Forelimb muscle (tissue), 1 donor: ENCODE results near the gene DNTTIP2. TPM values are rescaled to one million over a fixed set of nuclear protein-coding genes. Genes with fewer than 3 reads are reported as not detected.
"Not testable (repeated sequence)": the region's sequence is repeated elsewhere in the genome, so short reads cannot be mapped to it uniquely, and the experiment has no call there.

Experiments
- DNase-seq: peaks from one replicate; pipeline ENCODE4 v3.0.0-alpha.2; 2013; ENCODE audit warnings: low read depth
- polyA plus RNA-seq: library from polyadenylated mRNA; unstranded; fragments of 120-200 nt; gene quantifications from one replicate; pipeline ENCODE4 v1.2.1, GENCODE V29; 2013; ENCODE audit not compliant: insufficient read length

Gene DNTTIP2, protein sequence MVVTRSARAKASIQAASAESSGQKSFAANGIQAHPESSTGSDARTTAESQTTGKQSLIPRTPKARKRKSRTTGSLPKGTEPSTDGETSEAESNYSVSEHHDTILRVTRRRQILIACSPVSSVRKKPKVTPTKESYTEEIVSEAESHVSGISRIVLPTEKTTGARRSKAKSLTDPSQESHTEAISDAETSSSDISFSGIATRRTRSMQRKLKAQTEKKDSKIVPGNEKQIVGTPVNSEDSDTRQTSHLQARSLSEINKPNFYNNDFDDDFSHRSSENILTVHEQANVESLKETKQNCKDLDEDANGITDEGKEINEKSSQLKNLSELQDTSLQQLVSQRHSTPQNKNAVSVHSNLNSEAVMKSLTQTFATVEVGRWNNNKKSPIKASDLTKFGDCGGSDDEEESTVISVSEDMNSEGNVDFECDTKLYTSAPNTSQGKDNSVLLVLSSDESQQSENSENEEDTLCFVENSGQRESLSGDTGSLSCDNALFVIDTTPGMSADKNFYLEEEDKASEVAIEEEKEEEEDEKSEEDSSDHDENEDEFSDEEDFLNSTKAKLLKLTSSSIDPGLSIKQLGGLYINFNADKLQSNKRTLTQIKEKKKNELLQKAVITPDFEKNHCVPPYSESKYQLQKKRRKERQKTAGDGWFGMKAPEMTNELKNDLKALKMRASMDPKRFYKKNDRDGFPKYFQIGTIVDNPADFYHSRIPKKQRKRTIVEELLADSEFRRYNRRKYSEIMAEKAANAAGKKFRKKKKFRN
- polyA plus RNA-seq: 40.3 TPM

DNA sequence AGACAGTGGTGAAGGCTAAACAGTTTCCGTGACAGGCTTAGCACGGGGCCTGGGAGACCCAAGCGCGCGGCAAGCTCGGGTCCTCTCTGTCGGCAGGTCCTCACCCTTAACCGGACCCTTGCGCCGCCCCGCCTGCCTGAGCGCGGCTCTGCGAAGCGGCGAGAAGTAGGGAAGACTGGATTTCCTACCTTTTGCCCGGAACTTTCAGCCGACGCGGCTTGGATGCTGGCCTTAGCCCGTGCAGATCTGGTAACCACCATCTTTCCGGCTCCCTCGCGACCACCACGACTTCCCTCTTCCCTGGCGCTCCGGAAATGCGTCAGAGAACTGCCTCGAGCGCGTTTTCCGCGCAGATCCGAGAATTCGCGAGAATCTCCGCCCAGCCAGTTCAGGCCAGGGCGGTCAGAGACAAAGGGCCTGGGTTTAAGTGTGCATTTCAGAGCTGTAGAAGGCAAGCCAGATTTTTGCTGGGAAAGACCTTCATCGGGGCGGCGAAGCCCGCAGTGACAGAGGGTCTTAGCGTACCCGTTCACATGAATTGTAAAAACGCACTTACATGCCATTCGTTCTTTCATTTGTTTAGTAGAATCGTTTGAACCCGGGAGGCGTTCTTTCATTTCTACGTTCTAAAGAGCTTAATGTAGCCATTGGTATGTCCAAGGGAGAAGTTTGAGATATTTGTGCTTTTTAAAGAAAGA is at the start of gene DNTTIP2:
Gene DNTTIP2, minus strand, starts transcription at position 318 of the 698 bp plus-strand sequence. Its CDS starts 58 bp downstream, at position 260.
- peak; percentile 95 for DNase-seq

DNA sequence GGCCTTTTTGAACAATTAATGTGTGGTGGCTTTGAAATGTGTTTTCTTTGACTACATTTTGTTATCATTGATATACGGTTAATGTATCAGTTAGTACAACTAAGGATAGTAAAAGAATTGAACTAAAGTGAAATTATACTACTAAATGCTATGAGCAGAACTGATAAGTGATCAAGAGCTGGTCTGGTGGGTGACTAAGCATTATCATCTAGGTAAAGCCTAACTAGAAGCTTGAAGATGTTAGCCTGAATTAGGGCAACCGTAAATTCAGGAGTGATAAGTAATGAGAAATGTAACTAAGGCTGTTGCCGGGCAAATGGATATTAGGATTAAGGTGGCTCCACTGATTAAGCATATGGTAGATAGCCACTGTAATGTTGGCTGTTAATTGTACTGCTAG is 46.2 kb upstream of the DNTTIP2 start:
- no peak for DNase-seq

- DNase-seq: no peak
Observed at GRCh38 chr1:93919780-93920179, 40.8 kb upstream of the DNTTIP2 start.

DNA sequence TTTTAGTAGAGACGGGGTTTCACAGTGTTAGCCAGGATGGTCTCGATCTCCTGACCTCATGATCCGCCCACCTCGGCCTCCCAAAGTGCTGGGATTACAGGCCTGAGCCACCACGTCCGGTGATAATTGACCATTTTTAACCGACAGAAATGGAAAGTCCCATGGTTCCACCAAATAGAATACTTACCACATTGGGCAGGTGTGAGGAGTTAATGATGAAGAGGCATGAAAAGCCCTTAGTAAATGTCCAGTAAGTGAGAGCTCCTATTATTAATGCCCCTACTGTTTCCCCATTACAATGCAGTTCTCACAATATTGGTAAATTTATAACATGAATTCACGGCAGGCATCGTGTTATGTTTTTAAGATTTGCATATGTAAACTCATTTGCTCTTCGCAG is 38.3 kb upstream of the DNTTIP2 start:
- DNase-seq: no peak

DNA sequence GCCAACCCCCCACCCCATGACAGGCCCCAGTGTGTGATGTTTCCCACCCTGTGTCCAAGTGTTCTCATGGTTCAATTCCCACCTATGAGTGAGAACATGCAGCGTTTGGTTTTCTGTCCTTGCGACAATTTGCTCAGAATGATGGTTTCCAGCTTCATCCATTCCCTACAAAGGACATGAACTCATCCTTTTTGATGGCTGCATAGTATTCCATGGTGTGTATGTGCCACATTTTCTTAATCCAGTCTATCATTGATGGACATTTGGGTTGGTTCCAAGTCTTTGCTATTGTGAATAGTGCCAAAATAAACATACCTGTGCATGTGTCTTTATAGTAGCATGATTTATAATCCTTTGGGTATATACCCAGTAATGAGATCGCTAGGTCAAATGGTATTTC is 31.9 kb upstream of the DNTTIP2 start:
- DNase-seq: not testable (repeated sequence)

- no peak for DNase-seq
Observed at GRCh38 chr1:93910305-93910704, 31.3 kb upstream of the DNTTIP2 start.

- peak; percentile 60 for DNase-seq
Observed at GRCh38 chr1:93909146-93910050, 30.4 kb upstream of the DNTTIP2 start, which contains the start of gene GCLM. TSS of gene GCLM (minus strand) at chr1:93909430. CDS start at chr1:93909163, 267 bp downstream.

GRCh38 chr1:93908394-93909145 is 29.6 kb upstream of the DNTTIP2 start:
- DNase-seq: no peak

- no peak for DNase-seq
Observed at GRCh38 chr1:93907718-93908117, 28.7 kb upstream of the DNTTIP2 start.

DNA sequence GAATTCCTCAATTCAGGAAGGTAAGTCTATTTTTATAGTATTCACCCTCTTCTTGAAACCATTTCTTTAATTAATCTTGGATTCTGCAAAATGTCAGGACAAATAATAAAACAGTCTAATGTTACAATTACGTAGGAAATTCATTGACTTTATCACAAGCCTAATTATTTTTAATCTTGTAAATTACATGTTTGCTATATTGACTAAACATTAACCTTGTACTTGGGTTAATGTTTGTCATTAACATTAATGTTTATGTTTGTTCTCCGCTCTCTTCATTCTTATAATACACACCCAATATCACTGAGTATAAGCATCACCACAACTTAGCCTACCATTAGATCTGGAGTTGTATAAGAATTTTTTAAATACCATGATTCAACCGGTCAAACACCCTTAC is 27.5 kb upstream of the DNTTIP2 start:
- DNase-seq: no peak

- no peak for DNase-seq
Observed at GRCh38 chr1:93905734-93906133, 26.7 kb upstream of the DNTTIP2 start.

GRCh38 chr1:93905051-93905450 is 26.0 kb upstream of the DNTTIP2 start:
- DNase-seq: no peak

DNA sequence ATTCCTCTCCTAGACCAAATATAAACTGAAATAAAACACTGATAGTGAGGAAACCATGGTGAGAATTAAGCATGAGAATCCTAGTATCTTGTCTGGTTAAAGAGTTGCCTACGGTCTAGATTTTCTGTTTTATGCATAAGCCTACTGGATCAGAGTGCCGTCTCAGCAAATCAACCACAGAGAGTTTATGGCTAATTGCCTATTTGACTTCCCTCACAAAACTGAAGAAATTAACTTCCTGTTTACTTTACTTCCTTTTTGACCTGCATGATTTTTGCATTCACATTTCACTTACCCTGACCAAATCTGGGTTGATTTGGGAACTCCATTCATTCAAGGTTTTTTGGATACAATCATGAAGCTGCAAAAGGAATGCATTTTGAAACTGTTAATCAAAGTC is 25.2 kb upstream of the DNTTIP2 start:
- DNase-seq: no peak

DNA sequence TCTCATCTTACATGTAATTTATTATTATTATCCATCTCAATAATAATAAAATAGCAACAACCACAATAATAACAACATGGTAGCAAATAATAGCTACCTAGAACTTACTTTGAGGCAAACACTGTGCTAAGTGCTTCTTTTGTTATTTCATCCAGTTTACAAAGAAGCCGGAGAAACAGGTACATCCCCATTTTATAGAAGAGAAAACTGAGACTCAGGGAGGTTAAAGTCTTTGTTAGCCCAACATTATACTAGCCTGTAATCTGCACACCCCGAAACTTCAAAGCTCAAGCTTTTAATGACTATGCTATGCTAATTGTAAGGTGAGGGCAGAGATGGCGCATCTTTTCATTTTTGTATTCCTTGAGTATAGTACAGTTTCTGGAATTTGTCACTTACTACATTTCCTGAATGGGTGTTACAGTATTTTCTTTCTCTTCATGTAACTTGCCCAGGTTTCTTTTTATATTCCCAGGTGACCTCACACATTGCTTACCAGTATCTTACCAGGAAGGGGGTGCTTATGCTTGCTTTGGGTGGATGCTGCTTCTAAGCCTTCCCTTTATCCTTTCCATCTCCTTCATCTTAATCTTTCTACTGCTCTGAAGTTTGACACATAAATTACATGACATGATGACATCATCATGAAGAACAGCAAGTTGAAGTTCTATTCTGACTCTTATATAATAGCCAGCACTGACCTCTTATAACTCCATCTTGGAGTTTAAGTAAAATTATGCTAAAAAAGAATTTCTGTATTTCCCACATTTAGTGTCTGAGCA is 21.9 kb upstream of the DNTTIP2 start:
- no peak for DNase-seq

GRCh38 chr1:93899543-93900207 is 20.7 kb upstream of the DNTTIP2 start:
- DNase-seq: no peak

GRCh38 chr1:93888900-93889299 is 9.9 kb upstream of the DNTTIP2 start:
- no peak for DNase-seq

GRCh38 chr1:93882269-93882668 is 3.3 kb upstream of the DNTTIP2 start:
- no peak for DNase-seq

DNA sequence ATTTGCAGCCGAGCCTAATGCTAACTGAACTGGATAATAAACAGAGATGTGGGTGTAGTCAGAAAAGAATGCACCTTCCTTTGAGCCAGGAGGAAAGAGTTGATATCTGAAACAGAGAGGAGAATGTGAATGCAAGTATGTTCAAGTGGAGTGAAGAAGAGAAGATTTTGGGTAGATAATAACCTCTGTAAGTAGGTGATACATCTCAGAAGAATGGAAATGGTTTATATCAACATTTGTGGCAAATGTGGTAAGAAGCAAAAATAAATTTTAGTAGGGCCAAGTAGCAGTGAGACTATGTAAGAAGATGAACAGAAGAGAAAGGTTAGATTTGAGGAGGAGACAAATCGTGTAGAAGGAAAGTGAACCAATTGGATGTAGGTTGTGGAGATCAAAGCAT is 1.7 kb upstream of the DNTTIP2 start:
- no peak for DNase-seq

GRCh38 chr1:93878501-93878888 is 511 bp downstream of the DNTTIP2 start:
- no peak for DNase-seq
